Mucosa of rectum (tissue), 2 donors: Measurements from ENCODE around the gene KIF12.

Experiments used
- H3K27ac ChIP-seq, 2 donors: one replicate each; pipeline ENCODE4 v1.7.0; 2013; ENCODE audit warnings: inconsistent platforms in 2 of 2, low read depth in 2 of 2, low read length in 2 of 2
- H3K27me3 ChIP-seq, 2 donors: one replicate each; pipeline ENCODE4 v1.7.0; 2013; ENCODE audit warnings: low read length in 2 of 2; ENCODE audit not compliant: control insufficient read depth in 2 of 2, insufficient read depth in 2 of 2
- H3K36me3 ChIP-seq, 2 donors: one replicate each; pipeline ENCODE4 v1.7.0; 2013; ENCODE audit warnings: low read length in 2 of 2; ENCODE audit not compliant: control insufficient read depth in 2 of 2, insufficient read depth in 2 of 2
- H3K4me1 ChIP-seq, 2 donors: one replicate each; pipeline ENCODE4 v1.7.0; 2013; ENCODE audit warnings: low read length in 2 of 2, mild to moderate bottlenecking in 1 of 2; ENCODE audit not compliant: control insufficient read depth in 2 of 2, insufficient read depth in 2 of 2
- H3K4me3 ChIP-seq, 2 donors: one replicate each; pipeline ENCODE4 v1.7.0; 2013; ENCODE audit warnings: low read length in 2 of 2
- H3K9ac ChIP-seq, 2 donors: one replicate each; pipeline ENCODE4 v1.7.0; 2013; ENCODE audit warnings: low read length in 2 of 2, low read depth in 1 of 2, mild to moderate bottlenecking in 1 of 2
- H3K9me3 ChIP-seq, 2 donors: one replicate each; pipeline ENCODE4 v1.7.0; 2013; ENCODE audit warnings: low read length in 2 of 2; ENCODE audit not compliant: control insufficient read depth in 2 of 2
- donor health status: healthy.
- donor health status: Normal muscosa, but diverticular disease.

The KIF12 gene

DNA sequence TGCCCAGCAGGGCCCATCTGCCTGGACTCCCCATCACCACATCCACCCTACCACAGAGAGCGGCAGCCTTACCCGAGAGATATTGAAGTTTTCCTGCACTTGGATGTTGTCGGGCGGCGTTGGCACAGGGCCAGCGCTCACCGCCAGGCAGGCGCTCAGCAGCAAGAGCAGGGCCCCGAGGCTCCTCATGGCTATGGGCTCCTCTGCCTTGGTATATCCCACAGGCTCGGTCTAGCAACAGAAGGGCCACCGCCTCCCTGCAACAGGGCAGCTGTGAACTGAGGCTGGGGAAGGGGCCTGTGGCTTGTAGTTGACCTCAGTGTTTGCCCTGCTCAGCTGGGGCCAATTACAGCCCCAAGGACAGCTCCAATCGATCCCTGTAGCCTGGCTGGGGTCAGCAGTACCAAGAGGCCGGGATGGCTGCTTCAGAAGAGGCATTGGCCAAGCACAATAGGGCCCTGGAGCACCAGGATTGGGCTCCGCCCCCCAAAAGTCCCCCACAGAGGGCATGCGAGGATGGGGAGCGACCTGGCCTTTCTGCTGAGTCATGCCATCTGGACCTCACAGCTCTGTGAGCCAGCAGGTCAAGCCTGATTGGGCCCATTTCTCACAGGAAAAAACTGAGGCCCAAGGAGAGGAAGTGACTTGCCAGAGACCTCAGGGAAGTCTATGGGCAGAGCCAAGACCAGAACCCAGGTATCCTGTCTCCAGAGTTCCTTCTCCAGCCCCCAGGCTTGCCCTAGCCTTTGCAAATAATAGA lies 20.9 kb downstream of the KIF12 start, which contains the start of gene AMBP:
AMBP (minus strand) TSS at position 280 of the 760 bp plus-strand sequence; CDS start at position 189, 91 bp downstream.
- peaks cover 28 to 42% of the 10 kb centered on the region in 2 donors for H3K4me1 ChIP-seq
- H3K9me3 ChIP-seq, result no peaks in the 10 kb centered on the region
- H3K27ac ChIP-seq, result no peak within 1 kb of the TSS
- H3K9ac ChIP-seq, result peak within 1 kb of the TSS in 1 of 2 donors; percentile 45
- no peak within 1 kb of the TSS for H3K4me3 ChIP-seq
- no peaks in the 10 kb centered on the region for H3K27me3 ChIP-seq
- no peaks in the 10 kb centered on the region for H3K36me3 ChIP-seq

DNA sequence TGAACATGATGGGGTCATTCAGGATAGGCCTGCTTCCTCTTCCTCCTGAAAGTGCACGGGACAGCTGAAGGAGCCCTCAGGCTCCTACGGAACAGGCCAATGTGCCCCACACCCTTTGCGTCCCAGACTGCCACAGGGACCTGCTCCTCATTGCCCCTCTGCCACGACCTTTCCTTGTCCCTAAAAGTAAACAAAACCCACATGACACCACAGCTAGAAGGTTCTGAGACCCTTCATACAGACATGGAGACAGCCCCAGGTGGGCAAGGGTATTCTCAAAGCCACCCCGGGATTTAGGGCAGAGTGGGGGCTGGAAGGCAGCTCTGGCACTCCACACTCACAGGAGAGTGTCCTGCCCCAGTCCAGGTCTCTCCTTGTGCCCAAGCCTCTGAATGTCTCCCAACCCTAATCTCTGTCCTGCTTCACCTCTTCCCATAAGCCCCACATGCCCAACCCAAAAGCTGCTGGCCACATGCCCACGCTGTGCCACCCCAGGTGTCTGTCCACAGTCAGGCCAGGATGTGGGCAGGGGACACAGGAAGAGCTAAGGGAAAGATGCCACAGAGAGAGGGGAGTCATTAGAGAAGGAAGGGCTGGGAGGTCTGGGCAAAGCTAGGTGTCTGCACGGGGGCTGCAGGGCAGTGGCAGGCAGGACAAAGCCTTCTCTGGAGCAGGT lies 21.8 kb downstream of the KIF12 start:
- Histone ChIP-seq H3K4me3 (no peak overlapping the region), H3K27ac (no peak overlapping the region), H3K4me1 (peaks cover 28 to 37% of the 10 kb centered on the region in 2 donors), H3K9ac (no peak overlapping the region), H3K9me3 (no peaks in the 10 kb centered on the region), H3K36me3 (no peaks in the 10 kb centered on the region), H3K27me3 (no peaks in the 10 kb centered on the region)

DNA sequence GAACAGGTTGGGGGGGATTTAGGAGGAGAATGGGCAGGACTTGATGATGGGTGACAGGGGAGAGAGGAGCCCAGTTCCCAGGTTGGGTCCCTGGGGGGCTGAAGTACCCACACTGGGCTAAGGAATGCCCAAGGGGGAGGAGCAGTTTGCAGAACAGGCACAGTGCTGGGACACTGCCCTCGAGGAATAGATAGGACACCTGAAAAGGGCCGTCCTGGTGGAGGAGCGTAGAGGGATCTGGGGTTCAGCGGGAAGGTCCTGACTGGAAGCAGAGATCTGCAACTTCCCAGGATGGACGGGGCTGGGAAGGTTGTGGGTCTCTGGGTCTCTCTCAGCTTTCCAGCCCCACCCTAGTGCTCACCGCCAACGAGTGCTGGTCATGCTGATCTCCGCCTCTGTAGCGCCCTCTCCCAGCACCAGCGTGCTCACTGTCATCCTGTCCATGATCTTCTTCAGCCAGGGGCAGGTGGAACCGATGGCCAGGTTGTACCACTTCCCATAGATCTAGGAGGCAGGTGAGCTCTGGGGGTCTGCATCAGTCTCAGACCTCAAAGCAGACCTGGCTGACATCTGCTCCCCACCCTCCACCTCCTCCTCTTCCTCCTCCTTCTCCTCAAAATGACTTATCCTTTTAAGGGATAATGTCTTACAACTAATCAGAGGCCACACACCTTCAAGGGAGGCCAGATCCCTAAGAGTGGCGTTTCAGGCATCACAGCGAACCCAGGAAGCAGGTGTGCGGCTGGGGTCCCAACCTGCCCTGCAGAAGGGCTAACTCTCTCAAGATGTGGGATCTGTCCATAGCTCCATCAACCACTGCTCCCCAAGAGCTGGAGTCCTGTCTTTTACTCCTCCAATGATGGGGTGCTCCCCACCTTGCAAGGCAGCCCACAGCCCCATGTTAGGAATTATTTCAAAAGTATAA lies 22.6 kb downstream of the KIF12 start:
- H3K9ac ChIP-seq, result no peak overlapping the region
- H3K9me3 ChIP-seq, result no peaks in the 10 kb centered on the region
- peaks cover 20 to 29% of the 10 kb centered on the region in 2 donors for H3K4me1 ChIP-seq
- H3K36me3 ChIP-seq, result no peaks in the 10 kb centered on the region
- no peak overlapping the region for H3K27ac ChIP-seq
- no peaks in the 10 kb centered on the region for H3K27me3 ChIP-seq
- H3K4me3 ChIP-seq, result no peak overlapping the region

DNA sequence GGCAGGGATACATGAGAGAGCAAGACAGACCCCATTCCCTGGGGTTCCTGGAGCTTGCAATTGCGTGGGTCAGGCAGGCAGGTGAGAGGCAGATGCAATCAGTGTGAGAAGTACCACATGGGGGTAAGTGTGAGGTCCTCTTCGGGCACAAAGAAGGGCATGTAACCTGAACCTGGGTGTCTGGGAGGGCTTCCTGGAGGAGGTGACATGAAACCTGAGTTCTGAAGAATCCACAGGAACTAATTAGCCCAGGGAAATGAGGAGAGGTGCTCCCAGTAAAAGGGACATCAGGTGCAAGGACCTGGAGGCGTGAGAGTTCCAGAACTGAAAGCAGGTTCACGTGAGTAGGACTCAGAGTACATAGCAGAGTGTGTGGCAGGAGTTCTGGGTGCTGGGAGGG lies 23.5 kb downstream of the KIF12 start:
- Histone ChIP-seq H3K9me3 (no peaks in the 10 kb centered on the region), H3K27me3 (no peaks in the 10 kb centered on the region), H3K9ac (no peak overlapping the region), H3K4me3 (no peak overlapping the region), H3K27ac (no peak overlapping the region), H3K36me3 (no peaks in the 10 kb centered on the region), H3K4me1 (peaks cover 15 to 20% of the 10 kb centered on the region in 2 donors)

DNA sequence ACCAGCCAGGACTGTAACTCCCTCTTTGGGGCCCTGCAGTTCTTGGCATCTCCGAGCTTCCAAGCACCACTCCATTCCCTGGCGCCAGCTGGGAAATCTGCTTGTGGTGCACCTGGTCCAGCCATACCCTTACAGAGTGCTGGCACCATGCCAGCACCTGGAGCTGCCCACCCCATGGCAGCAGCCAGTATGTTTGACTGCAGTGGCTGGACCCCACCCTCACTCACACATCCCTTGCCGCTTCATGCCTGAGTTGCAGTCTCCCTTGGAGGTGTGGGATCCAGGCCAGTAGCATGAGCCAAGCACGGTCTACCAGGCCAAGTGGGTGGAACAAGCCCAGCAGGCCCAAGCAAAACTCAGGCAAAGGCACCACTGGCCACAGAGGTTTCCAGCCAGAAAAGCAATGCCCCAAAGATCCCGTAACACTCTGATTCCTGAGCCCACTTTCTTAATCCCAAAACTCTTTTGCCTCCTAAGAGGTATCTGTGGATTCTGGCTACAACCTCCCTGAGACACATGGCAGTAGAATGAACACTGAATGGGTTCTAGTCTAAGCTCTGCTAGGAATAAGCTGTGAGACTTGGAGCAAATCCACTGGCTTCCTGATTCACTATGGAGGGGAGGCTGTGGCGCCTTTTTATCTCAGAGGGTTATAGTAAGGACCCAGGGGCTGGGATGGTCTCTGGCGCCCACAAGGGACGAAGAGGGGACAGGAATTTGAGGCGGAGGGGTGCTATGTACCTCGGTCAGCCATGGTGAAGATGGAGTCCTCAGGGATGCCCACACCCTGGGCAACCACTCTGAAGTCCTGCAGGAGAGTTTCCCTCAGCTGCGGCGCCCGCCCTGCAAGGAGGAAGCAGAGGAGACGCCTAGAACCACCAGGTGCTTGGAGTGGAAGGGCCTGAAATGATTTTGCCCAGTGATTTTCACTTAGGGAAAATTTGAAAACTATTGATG lies 26.6 kb downstream of the KIF12 start:
- no peak overlapping the region for H3K9ac ChIP-seq
- H3K4me1 ChIP-seq, result peaks cover under 1 to 6% of the 10 kb centered on the region in 2 donors
- no peaks in the 10 kb centered on the region for H3K27me3 ChIP-seq
- H3K9me3 ChIP-seq, result no peaks in the 10 kb centered on the region
- no peak overlapping the region for H3K4me3 ChIP-seq
- H3K27ac ChIP-seq, result no peak overlapping the region
- H3K36me3 ChIP-seq, result no peaks in the 10 kb centered on the region

DNA sequence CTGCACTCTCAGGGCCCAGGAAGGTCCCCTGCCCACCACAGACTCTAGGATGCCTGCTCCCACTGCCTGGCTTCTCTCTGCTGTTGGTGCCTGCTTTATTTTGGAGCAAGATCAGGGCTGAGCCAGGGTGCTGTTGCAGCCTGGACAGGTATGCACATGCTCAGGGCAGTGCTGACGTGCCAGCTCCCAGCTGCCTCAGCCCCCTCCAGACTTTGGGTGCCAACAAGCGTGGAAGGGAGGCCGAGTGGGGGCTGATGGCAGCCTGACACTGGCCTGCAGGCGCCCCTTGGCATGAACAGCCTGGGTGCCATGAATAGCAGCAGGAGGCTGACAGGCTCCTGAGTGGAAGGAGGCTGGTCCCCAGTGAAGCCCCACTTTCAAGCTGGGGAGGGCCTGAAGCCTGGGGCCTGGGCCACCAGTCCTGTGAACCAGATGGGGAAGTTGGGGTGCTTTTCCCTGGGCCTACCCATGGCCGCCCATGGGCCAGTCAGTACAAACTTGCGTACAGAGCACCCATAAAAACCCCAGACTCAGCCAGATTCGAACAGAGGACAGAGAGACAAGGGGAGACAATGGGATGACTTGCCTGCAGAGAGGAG lies 27.8 kb downstream of the KIF12 start:
- H3K4me1 ChIP-seq, result peaks cover 0 to 2% of the 10 kb centered on the region in 2 donors
- H3K4me3 ChIP-seq, result no peak overlapping the region
- H3K27ac ChIP-seq, result no peak overlapping the region
- no peaks in the 10 kb centered on the region for H3K36me3 ChIP-seq
- no peaks in the 10 kb centered on the region for H3K27me3 ChIP-seq
- H3K9ac ChIP-seq, result no peak overlapping the region
- H3K9me3 ChIP-seq, result no peaks in the 10 kb centered on the region

DNA sequence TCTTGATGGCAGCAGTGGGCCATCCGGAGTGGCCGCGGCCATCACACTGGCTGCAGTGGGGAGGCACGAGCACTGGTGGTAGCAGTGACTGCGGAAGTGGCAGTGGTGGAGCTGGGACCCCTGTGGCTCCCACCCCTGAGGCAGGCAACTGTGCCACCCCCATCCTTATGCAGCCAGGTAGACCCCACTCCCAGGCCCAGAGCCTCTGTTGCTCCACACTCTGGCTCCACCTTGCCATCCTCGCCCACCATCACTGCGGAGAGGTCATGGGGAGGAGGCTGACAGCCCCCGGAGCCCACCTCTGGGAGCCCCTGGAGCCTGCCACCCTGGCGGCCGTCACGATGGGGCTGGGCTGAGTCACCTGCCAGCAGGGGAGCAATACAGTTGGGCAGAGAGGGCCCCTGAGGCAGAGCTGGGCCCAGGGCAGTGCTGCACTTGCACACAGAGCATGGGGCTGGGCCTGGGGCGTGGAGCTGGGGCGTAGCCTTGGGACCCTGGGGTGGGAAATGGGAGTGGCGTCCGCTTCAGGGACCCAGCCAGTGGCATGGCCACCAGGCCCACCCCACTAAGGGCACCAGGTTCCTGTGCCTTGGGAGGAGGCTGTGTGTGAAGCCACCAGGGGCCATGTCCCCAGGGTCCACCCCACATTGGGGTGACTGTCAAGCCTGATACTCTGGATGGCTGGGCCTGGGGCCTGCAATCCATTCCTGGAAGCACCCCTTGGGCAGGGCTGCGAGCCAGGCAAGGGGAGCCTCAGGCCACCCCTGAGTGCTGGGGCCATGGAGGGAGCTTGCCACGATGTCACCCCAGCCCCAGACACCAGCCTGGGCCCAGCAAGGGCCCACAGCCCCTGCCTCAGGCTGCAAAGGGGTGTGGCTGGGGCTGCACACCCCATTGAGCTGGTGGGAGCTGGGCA lies 28.6 kb downstream of the KIF12 start:
- Histone ChIP-seq H3K27ac (no peak overlapping the region), H3K9me3 (no peaks in the 10 kb centered on the region), H3K36me3 (no peaks in the 10 kb centered on the region), H3K27me3 (no peaks in the 10 kb centered on the region), H3K4me3 (no peak overlapping the region), H3K9ac (no peak overlapping the region), H3K4me1 (peaks cover 0 to 2% of the 10 kb centered on the region in 2 donors)

DNA sequence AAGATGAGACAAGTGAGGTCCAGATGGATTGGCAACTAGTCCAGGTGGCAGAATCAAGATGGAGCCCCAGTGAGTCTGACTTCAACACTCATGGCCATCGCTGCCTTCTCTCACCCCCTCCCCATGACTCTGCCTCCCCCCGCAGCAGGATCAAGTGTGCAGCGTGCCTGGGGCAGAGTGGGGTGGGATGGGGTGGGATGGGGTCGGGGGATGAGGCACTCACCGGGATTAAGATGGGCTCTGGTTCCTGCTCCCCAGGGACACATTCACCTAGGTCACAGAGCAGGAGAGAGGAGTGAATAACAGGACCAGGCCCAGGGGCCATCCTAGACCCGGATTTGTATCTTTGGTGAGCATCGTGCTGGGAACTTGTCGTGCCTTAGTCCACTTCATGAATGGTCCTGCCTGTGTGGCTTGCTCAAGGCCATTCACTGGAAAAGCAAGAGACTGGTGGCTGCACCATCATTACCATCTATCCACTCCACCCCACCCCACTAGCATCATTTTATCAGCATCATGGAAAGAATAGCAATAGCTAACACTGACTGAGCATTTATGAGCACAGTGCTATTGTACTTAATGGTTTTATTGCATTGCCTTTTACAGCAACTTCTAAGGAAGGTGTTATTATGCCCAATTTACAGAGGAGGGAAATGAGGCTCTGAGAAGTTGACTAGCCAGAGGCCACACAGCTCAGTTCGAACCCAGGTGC lies 29.5 kb downstream of the KIF12 start:
- no peak overlapping the region for H3K4me3 ChIP-seq
- no peak overlapping the region for H3K9ac ChIP-seq
- H3K4me1 ChIP-seq, result peaks cover 0 to 2% of the 10 kb centered on the region in 2 donors
- H3K9me3 ChIP-seq, result no peaks in the 10 kb centered on the region
- H3K27me3 ChIP-seq, result no peaks in the 10 kb centered on the region
- H3K27ac ChIP-seq, result no peak overlapping the region
- no peaks in the 10 kb centered on the region for H3K36me3 ChIP-seq
